HFF-Myc (cell line): Measurements from ENCODE around the gene ZNF646.

Source experiments
- DNase-seq: peaks from one replicate; pipeline ENCODE4 v3.0.0-alpha.2; 2011; ENCODE audit warnings: low read depth; ENCODE audit errors: extremely low read depth
- H3K4me3 ChIP-seq: replicated peaks from 2 replicates; pipeline ENCODE4 v1.5.1; 2011; ENCODE audit warnings: low read depth, mild to moderate bottlenecking, control low read depth, low read length
- TF ChIP-seq, protein P1 (sequence below): IDR thresholded peaks from 2 replicates; pipeline ENCODE4 v1.5.1; 2012; ENCODE audit warnings: mild to moderate bottlenecking, low read depth, low read length, control low read depth; ENCODE audit errors: missing control alignments

Gene ZNF646

GRCh38 chr16:31080035-31080629 is 5.9 kb downstream of the ZNF646 start:
- H3K4me3 ChIP-seq = no peak overlapping the region
- DNase-seq = no peak
- TF ChIP-seq, protein P1, sequence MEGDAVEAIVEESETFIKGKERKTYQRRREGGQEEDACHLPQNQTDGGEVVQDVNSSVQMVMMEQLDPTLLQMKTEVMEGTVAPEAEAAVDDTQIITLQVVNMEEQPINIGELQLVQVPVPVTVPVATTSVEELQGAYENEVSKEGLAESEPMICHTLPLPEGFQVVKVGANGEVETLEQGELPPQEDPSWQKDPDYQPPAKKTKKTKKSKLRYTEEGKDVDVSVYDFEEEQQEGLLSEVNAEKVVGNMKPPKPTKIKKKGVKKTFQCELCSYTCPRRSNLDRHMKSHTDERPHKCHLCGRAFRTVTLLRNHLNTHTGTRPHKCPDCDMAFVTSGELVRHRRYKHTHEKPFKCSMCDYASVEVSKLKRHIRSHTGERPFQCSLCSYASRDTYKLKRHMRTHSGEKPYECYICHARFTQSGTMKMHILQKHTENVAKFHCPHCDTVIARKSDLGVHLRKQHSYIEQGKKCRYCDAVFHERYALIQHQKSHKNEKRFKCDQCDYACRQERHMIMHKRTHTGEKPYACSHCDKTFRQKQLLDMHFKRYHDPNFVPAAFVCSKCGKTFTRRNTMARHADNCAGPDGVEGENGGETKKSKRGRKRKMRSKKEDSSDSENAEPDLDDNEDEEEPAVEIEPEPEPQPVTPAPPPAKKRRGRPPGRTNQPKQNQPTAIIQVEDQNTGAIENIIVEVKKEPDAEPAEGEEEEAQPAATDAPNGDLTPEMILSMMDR = no peak

DNA sequence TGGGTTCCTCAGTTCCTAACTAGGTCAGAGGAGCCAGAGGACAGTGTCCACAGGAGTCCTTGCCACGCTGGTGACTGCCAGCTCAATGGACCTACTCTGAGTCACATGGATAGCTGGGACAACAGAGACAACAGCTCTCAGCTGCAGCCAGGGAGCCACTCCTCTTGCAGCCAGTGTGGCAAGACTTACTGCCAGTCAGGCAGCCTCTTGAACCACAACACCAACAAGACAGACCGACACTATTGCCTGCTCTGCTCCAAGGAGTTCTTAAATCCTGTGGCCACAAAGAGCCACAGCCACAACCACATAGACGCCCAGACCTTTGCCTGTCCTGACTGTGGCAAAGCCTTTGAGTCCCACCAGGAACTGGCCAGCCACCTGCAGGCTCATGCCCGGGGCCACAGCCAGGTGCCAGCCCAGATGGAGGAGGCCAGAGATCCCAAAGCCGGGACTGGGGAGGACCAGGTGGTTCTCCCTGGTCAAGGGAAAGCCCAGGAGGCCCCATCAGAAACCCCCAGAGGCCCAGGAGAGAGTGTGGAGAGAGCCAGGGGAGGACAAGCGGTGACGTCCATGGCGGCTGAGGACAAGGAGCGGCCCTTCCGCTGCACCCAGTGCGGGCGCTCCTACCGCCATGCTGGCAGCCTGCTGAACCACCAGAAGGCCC is 6.7 kb downstream of the ZNF646 start:
- H3K4me3 ChIP-seq = no peak overlapping the region
- DNase-seq = no peak
- TF ChIP-seq, protein P1 = no peak

DNA sequence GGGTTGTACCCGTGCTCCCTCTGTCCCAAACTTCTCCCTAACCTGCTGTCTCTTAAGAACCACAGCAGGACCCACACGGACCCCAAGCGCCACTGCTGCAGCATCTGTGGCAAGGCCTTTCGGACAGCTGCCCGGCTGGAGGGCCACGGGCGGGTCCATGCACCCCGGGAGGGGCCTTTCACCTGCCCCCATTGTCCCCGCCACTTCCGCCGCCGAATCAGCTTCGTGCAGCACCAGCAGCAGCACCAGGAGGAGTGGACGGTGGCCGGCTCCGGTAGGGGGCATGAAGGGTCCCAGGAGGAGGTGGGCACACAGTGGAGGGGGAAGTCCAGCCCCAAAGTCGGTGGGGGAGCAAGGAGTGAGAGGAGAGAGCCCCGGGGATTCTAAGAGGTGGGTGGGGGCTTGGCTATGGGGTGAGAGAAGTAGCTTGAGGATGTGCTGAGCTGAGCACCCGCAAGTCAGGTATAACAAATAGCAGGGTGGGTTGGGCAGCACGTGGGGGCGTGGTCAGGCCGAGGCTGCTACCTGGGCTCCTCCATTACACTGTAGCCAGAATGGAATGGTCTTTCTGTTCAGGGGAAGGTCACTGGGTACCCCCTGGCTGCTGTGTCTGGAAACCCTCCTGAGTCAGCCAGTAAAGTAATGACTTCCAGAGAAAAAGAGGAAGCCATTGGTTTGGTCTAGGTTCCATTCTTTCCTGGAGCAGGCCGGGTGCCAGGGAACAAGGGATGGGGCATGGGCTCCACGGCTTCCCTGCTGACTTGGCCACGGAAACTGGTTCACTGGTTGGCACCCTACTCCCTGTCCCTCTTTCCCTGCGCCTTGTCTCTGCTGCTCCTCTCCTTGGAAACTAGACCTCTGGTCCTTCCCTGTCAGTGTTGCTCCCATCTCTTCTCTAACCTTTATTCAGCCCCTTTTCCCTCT is 7.5 kb downstream of the ZNF646 start:
- DNase-seq = no peak
- H3K4me3 ChIP-seq = no peak overlapping the region
- TF ChIP-seq, protein P1 = no peak

- no peak overlapping the region for H3K4me3 ChIP-seq
- no peak for DNase-seq
- TF ChIP-seq, protein P1 = no peak
Observed at GRCh38 chr16:31082368-31083045, 8.3 kb downstream of the ZNF646 start.

DNA sequence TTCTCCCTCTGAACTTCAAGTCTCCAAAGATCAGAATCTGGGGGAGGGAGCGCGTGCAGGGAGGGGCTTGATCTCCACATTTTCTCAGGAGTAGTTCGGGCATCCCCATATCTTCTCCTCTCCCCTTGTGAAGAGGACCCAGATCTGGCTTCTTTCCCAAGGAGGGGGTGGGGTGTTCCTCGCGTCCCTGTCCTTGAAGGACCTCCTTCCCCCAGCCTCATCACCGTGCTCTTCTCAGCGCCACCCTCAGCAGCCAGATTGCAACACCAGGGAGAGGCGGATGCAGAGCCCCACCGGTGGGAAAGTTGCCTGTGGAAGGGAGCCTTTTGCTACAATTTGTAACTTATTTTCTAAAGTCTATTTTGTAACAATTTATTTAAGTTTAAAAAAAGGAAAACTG is 8.9 kb downstream of the ZNF646 start:
- no peak for DNase-seq

DNA sequence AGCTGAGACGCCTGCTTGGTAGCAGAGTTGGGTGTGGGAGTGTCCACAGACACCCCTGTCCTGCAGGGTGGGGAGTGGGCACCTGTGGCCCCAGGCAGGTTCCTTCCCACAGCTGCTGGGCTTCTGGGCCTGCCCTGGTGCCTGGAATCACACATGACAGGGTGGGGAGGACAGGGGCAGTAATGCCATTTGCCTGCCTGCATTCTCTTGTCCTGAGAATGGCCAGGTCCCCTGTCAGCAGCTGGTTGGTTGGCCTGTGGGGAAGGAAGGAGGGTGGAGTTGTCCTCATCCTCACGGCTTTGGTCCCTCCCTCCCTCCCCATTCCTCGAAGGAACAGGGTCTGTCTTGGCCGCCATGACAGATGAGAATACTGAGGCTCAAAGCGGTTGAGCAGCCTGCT is 9.3 kb downstream of the ZNF646 start:
- no peak overlapping the region for H3K4me3 ChIP-seq
- DNase-seq = no peak
- TF ChIP-seq, protein P1 = no peak

More for the DNA sequence above, 8.9 kb downstream of the ZNF646 start:
- H3K4me3 ChIP-seq = no peak overlapping the region
- TF ChIP-seq, protein P1 = no peak
